ENCODE data around the gene BCL2A1.

BCL2A1 gene

DNA sequence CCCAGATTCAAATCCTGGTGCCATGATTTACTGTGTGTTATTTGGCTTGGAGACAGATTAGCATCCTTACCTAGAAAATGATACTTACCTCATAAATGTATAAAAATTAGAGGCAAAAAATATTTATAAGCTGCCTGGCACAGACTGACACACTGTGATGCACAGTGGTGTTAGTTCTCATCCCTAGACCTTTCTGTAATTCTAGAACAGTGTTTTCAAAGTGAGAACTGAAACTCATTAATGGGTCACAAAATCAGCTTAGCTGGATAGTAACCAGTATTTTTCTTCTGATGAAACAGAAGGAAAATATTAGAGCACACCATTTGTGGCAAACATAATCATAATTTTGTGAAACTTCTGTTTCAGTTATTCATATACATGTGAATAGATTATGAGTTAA lies 56.3 kb downstream of the BCL2A1 start:
- Histone ChIP-seq H3K27ac (no peak overlapping the region), H3K4me3 (no peak overlapping the region)
- DNase-seq (ENCODE audit: low spot score) = no peak
- TF ChIP-seq, protein P1, sequence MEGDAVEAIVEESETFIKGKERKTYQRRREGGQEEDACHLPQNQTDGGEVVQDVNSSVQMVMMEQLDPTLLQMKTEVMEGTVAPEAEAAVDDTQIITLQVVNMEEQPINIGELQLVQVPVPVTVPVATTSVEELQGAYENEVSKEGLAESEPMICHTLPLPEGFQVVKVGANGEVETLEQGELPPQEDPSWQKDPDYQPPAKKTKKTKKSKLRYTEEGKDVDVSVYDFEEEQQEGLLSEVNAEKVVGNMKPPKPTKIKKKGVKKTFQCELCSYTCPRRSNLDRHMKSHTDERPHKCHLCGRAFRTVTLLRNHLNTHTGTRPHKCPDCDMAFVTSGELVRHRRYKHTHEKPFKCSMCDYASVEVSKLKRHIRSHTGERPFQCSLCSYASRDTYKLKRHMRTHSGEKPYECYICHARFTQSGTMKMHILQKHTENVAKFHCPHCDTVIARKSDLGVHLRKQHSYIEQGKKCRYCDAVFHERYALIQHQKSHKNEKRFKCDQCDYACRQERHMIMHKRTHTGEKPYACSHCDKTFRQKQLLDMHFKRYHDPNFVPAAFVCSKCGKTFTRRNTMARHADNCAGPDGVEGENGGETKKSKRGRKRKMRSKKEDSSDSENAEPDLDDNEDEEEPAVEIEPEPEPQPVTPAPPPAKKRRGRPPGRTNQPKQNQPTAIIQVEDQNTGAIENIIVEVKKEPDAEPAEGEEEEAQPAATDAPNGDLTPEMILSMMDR (IDR thresholded peaks at IDR 0.05) = no peak
